ENCODE results near the gene ASXL2. TPM values are rescaled to one million over a fixed set of nuclear protein-coding genes. Genes with fewer than 3 reads are reported as not detected.

ASXL2 gene
- total RNA-seq, 4 donors from 2014 or later: 22.9 to 27.6 (median 23.5) TPM

GRCh38 chr2:25819597-25820039 is 58.7 kb downstream of the ASXL2 start:
- DNase-seq (ENCODE audit: low spot score in 2 of 2): no peak
- no peak overlapping the region for H3K27ac ChIP-seq
- H3K27me3 ChIP-seq: no peaks in the 10 kb centered on the region
- H3K4me1 ChIP-seq: peaks cover 10% of the 10 kb centered on the region
- no peaks in the 10 kb centered on the region for H3K9me3 ChIP-seq
- TF ChIP-seq EP300 (IDR thresholded peaks at IDR 0.05) (no peak), CTCF (IDR thresholded peaks at IDR 0.05) (no peak), POLR2AphosphoS5 (IDR thresholded peaks at IDR 0.05) (no peak), POLR2A (IDR thresholded peaks at IDR 0.05) (no peak)
- H3K4me3 ChIP-seq: no peak overlapping the region
- H3K36me3 ChIP-seq: no peaks in the 10 kb centered on the region

GRCh38 chr2:25817630-25818029 is 60.7 kb downstream of the ASXL2 start:
- Histone ChIP-seq H3K27ac (no peak overlapping the region), H3K4me3 (no peak overlapping the region), H3K36me3 (no peaks in the 10 kb centered on the region), H3K9me3 (no peaks in the 10 kb centered on the region), H3K4me1 (peaks cover 15% of the 10 kb centered on the region), H3K27me3 (no peaks in the 10 kb centered on the region)
- TF ChIP-seq POLR2AphosphoS5 (IDR thresholded peaks at IDR 0.05) (no peak), CTCF (IDR thresholded peaks at IDR 0.05) (no peak), EP300 (IDR thresholded peaks at IDR 0.05) (no peak), POLR2A (IDR thresholded peaks at IDR 0.05) (no peak)
- DNase-seq (ENCODE audit: low spot score in 2 of 2): no peak

GRCh38 chr2:25817006-25817405 is 61.3 kb downstream of the ASXL2 start:
- DNase-seq (ENCODE audit: low spot score in 2 of 2): no peak
- no peak for TF ChIP-seq POLR2A (IDR thresholded peaks at IDR 0.05)
- TF ChIP-seq POLR2AphosphoS5 (IDR thresholded peaks at IDR 0.05): no peak
- TF ChIP-seq CTCF (IDR thresholded peaks at IDR 0.05): no peak
- no peak for TF ChIP-seq EP300 (IDR thresholded peaks at IDR 0.05)
- Histone ChIP-seq H3K27me3 (no peaks in the 10 kb centered on the region), H3K4me3 (no peak overlapping the region), H3K36me3 (no peaks in the 10 kb centered on the region), H3K27ac (no peak overlapping the region), H3K9me3 (no peaks in the 10 kb centered on the region), H3K4me1 (peaks cover 10% of the 10 kb centered on the region)
- 88% methylated on average over 3 of the region's 3 CpGs for WGBS

GRCh38 chr2:25816249-25816648 is 62.0 kb downstream of the ASXL2 start:
- peaks cover 9% of the 10 kb centered on the region for H3K4me1 ChIP-seq
- no peaks in the 10 kb centered on the region for H3K36me3 ChIP-seq
- no peak for DNase-seq (ENCODE audit: low spot score in 2 of 2)
- H3K9me3 ChIP-seq: no peaks in the 10 kb centered on the region
- no peaks in the 10 kb centered on the region for H3K27me3 ChIP-seq
- H3K27ac ChIP-seq: no peak overlapping the region
- no peak for TF ChIP-seq POLR2AphosphoS5 (IDR thresholded peaks at IDR 0.05)
- TF ChIP-seq POLR2A (IDR thresholded peaks at IDR 0.05): no peak
- no peak for TF ChIP-seq CTCF (IDR thresholded peaks at IDR 0.05)
- TF ChIP-seq EP300 (IDR thresholded peaks at IDR 0.05): no peak
- H3K4me3 ChIP-seq: no peak overlapping the region
- WGBS: 90% methylated on average over 6 of the region's 6 CpGs

- WGBS: 71% methylated on average over 1 of the region's 1 CpG
- Histone ChIP-seq H3K27me3 (no peaks in the 10 kb centered on the region), H3K36me3 (peaks cover 6% of the 10 kb centered on the region), H3K9me3 (no peaks in the 10 kb centered on the region), H3K27ac (no peak overlapping the region), H3K4me1 (peaks cover 9% of the 10 kb centered on the region), H3K4me3 (no peak overlapping the region)
- TF ChIP-seq EP300 (IDR thresholded peaks at IDR 0.05): no peak
- no peak for TF ChIP-seq CTCF (IDR thresholded peaks at IDR 0.05)
- TF ChIP-seq POLR2AphosphoS5 (IDR thresholded peaks at IDR 0.05): no peak
- no peak for TF ChIP-seq POLR2A (IDR thresholded peaks at IDR 0.05)
- DNase-seq (ENCODE audit: low spot score in 2 of 2): no peak
Observed at GRCh38 chr2:25814681-25815080, 63.6 kb downstream of the ASXL2 start.

Measured in suprapubic skin (tissue), 4 donors.